Measurements from ENCODE around the gene RIC1.
"Not testable (repeated sequence)": the region's sequence is repeated elsewhere in the genome, so short reads cannot be mapped to it uniquely, and the experiment has no call there.

The RIC1 gene

GRCh38 chr9:5665059-5665458 is 36.2 kb downstream of the RIC1 start:
- TF ChIP-seq CTCF (IDR thresholded peaks at IDR 0.05): no peak

GRCh38 chr9:5667391-5667790 is 38.5 kb downstream of the RIC1 start:
- no peak for DNase-seq (ENCODE audit: low spot score)
- no peak for TF ChIP-seq CTCF (IDR thresholded peaks at IDR 0.05)
- H3K27ac ChIP-seq: no peak overlapping the region
- H3K4me3 ChIP-seq: no peak overlapping the region

More at GRCh38 chr9:5665059-5665458, 36.2 kb downstream of the RIC1 start:
- no peak overlapping the region for H3K27ac ChIP-seq
- DNase-seq (ENCODE audit: low spot score): no peak
- no peak overlapping the region for H3K4me3 ChIP-seq

GRCh38 chr9:5670079-5670478 is 41.2 kb downstream of the RIC1 start:
- no peak for TF ChIP-seq CTCF (IDR thresholded peaks at IDR 0.05)
- no peak overlapping the region for H3K27ac ChIP-seq
- no peak for DNase-seq (ENCODE audit: low spot score)
- H3K4me3 ChIP-seq: no peak overlapping the region

GRCh38 chr9:5671711-5672353 is 42.9 kb downstream of the RIC1 start:
- TF ChIP-seq CTCF (IDR thresholded peaks at IDR 0.05): no peak
- DNase-seq (ENCODE audit: low spot score): no peak
- Histone ChIP-seq H3K27ac (no peak overlapping the region), H3K4me3 (no peak overlapping the region)

- not testable (repeated sequence) for H3K4me3 ChIP-seq; H3K27ac ChIP-seq; DNase-seq (ENCODE audit: low spot score)
Measured at GRCh38 chr9:5675046-5675445, 46.1 kb downstream of the RIC1 start.

- not testable (repeated sequence) for DNase-seq (ENCODE audit: low spot score); H3K4me3 ChIP-seq; H3K27ac ChIP-seq
Measured at GRCh38 chr9:5683591-5683990, 54.7 kb downstream of the RIC1 start.

- DNase-seq (ENCODE audit: low spot score): no peak
- H3K27ac ChIP-seq: no peak overlapping the region
- TF ChIP-seq CTCF (IDR thresholded peaks at IDR 0.05): no peak
- H3K4me3 ChIP-seq: no peak overlapping the region
Measured at GRCh38 chr9:5684101-5684500, 55.2 kb downstream of the RIC1 start.

GRCh38 chr9:5688109-5688508 is 59.2 kb downstream of the RIC1 start:
- TF ChIP-seq CTCF (IDR thresholded peaks at IDR 0.05): no peak
- H3K4me3 ChIP-seq: no peak overlapping the region
- H3K27ac ChIP-seq: no peak overlapping the region
- DNase-seq (ENCODE audit: low spot score): no peak

Measured in coronary artery (tissue), 2 donors.